HEK293 (cell line): ENCODE data around the gene ARHGAP4.
A peak's percentile ranks its signal among the peaks of the same experiment; 100 is the strongest.

ENCODE experiments used
- CTCF ChIA-PET: fragments of 350-600 bp; formaldehyde crosslinking; extraction: SDS; loops from one replicate; lab custom pipeline; 2021; ENCODE audit warnings: antibody characterized with exemption; lab: Yijun Ruan, JAX
- POLR2A ChIA-PET: fragments of 300-600 bp; formaldehyde crosslinking; extraction: SDS; loops from one replicate; lab custom pipeline; 2020; ENCODE audit warnings: antibody characterized with exemption, inconsistent platforms; lab: Yijun Ruan, JAX
- H3K27ac ChIP-seq: fragments of 200-500 bp; sonication (Bioruptor generic); 2 replicates; pipeline ENCODE4 v1.5.1; 2014; ENCODE audit warnings: low read depth, low read length, control low read depth, inconsistent platforms; ENCODE audit errors: extremely low read depth
- H3K36me3 ChIP-seq, 2 experiments: fragments of 200-500 bp in 1 of 2; sonication (Bioruptor generic) in 1 of 2; 1 replicate in 1 of 2; 2 replicates in 1 of 2; pipeline ENCODE4 v1.5.1; 2014 to 2017; ENCODE audit warnings: inconsistent platforms in 2 of 2, low read length in 2 of 2; ENCODE audit not compliant: control insufficient read depth in 2 of 2, insufficient read depth in 1 of 2
- H3K4me1 ChIP-seq: fragments of 200-500 bp; sonication (Bioruptor generic); 2 replicates; pipeline ENCODE4 v1.5.1; 2014; ENCODE audit warnings: mild to moderate bottlenecking, low read length, inconsistent platforms; ENCODE audit not compliant: control insufficient read depth, insufficient read depth
- H3K4me3 ChIP-seq: 2 replicates; pipeline ENCODE4 v1.5.1; 2011; ENCODE audit warnings: low read depth, mild to moderate bottlenecking, control low read depth, low read length, moderate library complexity
- H3K9me3 ChIP-seq: fragments of 200-500 bp; sonication (Bioruptor generic); 2 replicates; pipeline ENCODE4 v1.5.1; 2014; ENCODE audit warnings: low read depth, low read length, inconsistent platforms; ENCODE audit not compliant: control insufficient read depth, insufficient read depth
- CTCF ChIP-seq: fragments of 450-650 bp; formaldehyde crosslinking; IDR thresholded peaks from 2 replicates; pipeline ENCODE4 v1.5.1; 2016; ENCODE audit warnings: missing biosample characterization, missing genetic modification characterization
- EGR2 ChIP-seq: fragments of 450-650 bp; formaldehyde crosslinking; IDR thresholded peaks from 2 replicates; pipeline ENCODE4 v1.5.1; 2016; ENCODE audit warnings: low read depth, missing biosample characterization, missing genetic modification characterization
- GLIS2 ChIP-seq: fragments of 450-650 bp; formaldehyde crosslinking; IDR thresholded peaks from 2 replicates; pipeline ENCODE4 v1.5.1; 2016; ENCODE audit warnings: missing biosample characterization, missing genetic modification characterization
- HIC1 ChIP-seq: fragments of 450-650 bp; formaldehyde crosslinking; IDR thresholded peaks from 2 replicates; pipeline ENCODE4 v1.5.1; 2016; ENCODE audit warnings: missing biosample characterization, missing genetic modification characterization
- KLF7 ChIP-seq: fragments of 450-650 bp; formaldehyde crosslinking; IDR thresholded peaks from 2 replicates; pipeline ENCODE4 v1.5.1; 2016; ENCODE audit warnings: missing biosample characterization, missing genetic modification characterization, borderline replicate concordance
- KLF9 ChIP-seq: fragments of 450-650 bp; formaldehyde crosslinking; IDR thresholded peaks from 2 replicates; pipeline ENCODE4 v1.5.1; 2016; ENCODE audit warnings: missing biosample characterization, missing genetic modification characterization, low read depth
- PBX3 ChIP-seq: sonication (generic); formaldehyde crosslinking; IDR thresholded peaks from 2 replicates; pipeline ENCODE4 v1.8.1; 2022; ENCODE audit warnings: mild to moderate bottlenecking, moderate library complexity, missing genetic modification reagents
- PRDM1 ChIP-seq: fragments of 450-650 bp; formaldehyde crosslinking; IDR thresholded peaks from 2 replicates; pipeline ENCODE4; 2016; ENCODE audit warnings: missing biosample characterization, missing genetic modification characterization
- SCRT2 ChIP-seq: fragments of 450-650 bp; formaldehyde crosslinking; IDR thresholded peaks from 2 replicates; pipeline ENCODE4 v1.5.1; 2016; ENCODE audit warnings: missing biosample characterization, missing genetic modification characterization
- ZFHX2 ChIP-seq: fragments of 450-650 bp; formaldehyde crosslinking; conservative IDR thresholded peaks from 2 replicates; pipeline ENCODE4 v1.5.1; 2016; ENCODE audit warnings: missing biosample characterization, missing genetic modification characterization
- ZFP37 ChIP-seq: fragments of 450-650 bp; formaldehyde crosslinking; IDR thresholded peaks from 2 replicates; pipeline ENCODE4 v1.5.1; 2016; ENCODE audit warnings: missing biosample characterization, missing genetic modification characterization
- ZNF18 ChIP-seq: fragments of 450-650 bp; formaldehyde crosslinking; IDR thresholded peaks from 2 replicates; pipeline ENCODE4 v1.5.1; 2016; ENCODE audit warnings: missing biosample characterization, missing genetic modification characterization
- ZNF23 ChIP-seq: fragments of 450-650 bp; formaldehyde crosslinking; IDR thresholded peaks from 2 replicates; pipeline ENCODE4 v1.5.1; 2016; ENCODE audit warnings: missing biosample characterization, missing genetic modification characterization, borderline replicate concordance
- ZNF366 ChIP-seq: fragments of 450-650 bp; formaldehyde crosslinking; conservative IDR thresholded peaks from 2 replicates; pipeline ENCODE4 v1.5.1; 2016; ENCODE audit warnings: missing biosample characterization, missing genetic modification characterization
- ZNF394 ChIP-seq: fragments of 450-650 bp; formaldehyde crosslinking; IDR thresholded peaks from 2 replicates; pipeline ENCODE4 v1.5.1; 2016; ENCODE audit warnings: missing biosample characterization, missing genetic modification characterization, mild to moderate bottlenecking, moderate library complexity, borderline replicate concordance
- ZNF514 ChIP-seq: fragments of 450-650 bp; formaldehyde crosslinking; IDR thresholded peaks from 2 replicates; pipeline ENCODE4 v1.5.1; 2016; ENCODE audit warnings: missing biosample characterization, missing genetic modification characterization
- ZNF560 ChIP-seq: fragments of 450-650 bp; formaldehyde crosslinking; IDR thresholded peaks from 2 replicates; pipeline ENCODE4 v1.5.1; 2017; ENCODE audit warnings: missing biosample characterization, missing genetic modification characterization, borderline replicate concordance
- ZNF600 ChIP-seq: fragments of 450-650 bp; formaldehyde crosslinking; IDR thresholded peaks from 2 replicates; pipeline ENCODE4 v1.5.1; 2016; ENCODE audit warnings: missing biosample characterization, missing genetic modification characterization
- ZNF660 ChIP-seq: fragments of 450-650 bp; IDR thresholded peaks from 2 replicates; pipeline ENCODE4 v1.5.1; 2018; ENCODE audit warnings: missing biosample characterization, mild to moderate bottlenecking, missing genetic modification characterization
- ZNF768 ChIP-seq: fragments of 450-650 bp; formaldehyde crosslinking; IDR thresholded peaks from 2 replicates; pipeline ENCODE4 v1.5.1; 2018; ENCODE audit warnings: missing biosample characterization, mild to moderate bottlenecking, missing genetic modification characterization
- ZSCAN23 ChIP-seq: fragments of 450-650 bp; formaldehyde crosslinking; IDR thresholded peaks from 2 replicates; pipeline ENCODE4 v1.5.1; 2016; ENCODE audit warnings: missing biosample characterization, missing genetic modification characterization
- ZSCAN5A ChIP-seq: fragments of 450-650 bp; formaldehyde crosslinking; IDR thresholded peaks from 2 replicates; pipeline ENCODE4 v1.5.1; 2016; ENCODE audit warnings: missing biosample characterization, missing genetic modification characterization
- ZXDB ChIP-seq: fragments of 450-650 bp; formaldehyde crosslinking; IDR thresholded peaks from 2 replicates; pipeline ENCODE4 v1.5.1; 2016; ENCODE audit warnings: missing biosample characterization, missing genetic modification characterization

The ARHGAP4 gene

DNA sequence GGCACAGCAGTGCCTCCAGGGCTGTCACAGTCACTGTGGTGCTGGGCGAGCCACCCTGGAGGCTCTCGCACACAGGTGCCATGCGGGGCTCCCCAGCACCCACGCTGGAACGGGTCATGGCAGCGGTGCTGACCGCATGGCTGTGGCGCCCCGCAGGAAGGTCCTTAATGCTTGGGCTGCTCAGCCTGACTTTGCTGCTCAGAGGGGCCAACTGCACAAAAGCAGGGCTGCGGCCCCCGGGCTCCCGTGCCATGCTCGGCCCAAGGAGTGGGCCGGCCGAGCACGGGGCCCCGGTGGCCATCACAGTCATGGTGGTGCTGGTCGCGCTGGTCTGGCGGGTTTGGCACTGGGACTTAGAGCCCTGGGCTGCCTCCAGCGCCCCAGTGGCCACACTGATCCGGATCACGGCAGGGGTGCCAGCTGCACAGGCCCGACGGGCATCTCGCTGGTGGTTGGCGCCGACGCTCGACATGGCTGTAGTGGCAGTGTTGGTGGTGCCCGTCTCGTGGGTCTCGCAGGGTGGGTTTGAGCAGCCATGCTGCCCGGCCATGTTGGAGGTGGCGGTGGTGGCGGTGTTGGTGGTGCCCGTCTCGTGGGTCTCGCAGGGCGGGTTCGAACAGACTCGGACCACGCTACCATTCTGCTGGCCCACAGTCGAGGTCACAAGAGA lies 28.6 kb upstream of the ARHGAP4 start:
- TF ChIP-seq ZNF394 (tag by site-specific recombination) = no peak
- TF ChIP-seq KLF7 = no peak
- no peak for TF ChIP-seq ZNF18 (tag by site-specific recombination)
- TF ChIP-seq HIC1 = peak; percentile 92
- peak; percentile 43; the same call in 1 of the 2 replicates for TF ChIP-seq ZNF600 (tag by site-specific recombination)
- TF ChIP-seq ZXDB (tag by site-specific recombination) = no peak
- no peak for TF ChIP-seq PBX3 (CRISPR knock-in tag)
- Histone ChIP-seq H3K9me3 (no peaks in the 10 kb centered on the region), H3K4me3 (no peak overlapping the region), H3K4me1 (no peaks in the 10 kb centered on the region; the same call in 1 of the 2 replicates), H3K27ac (no peak overlapping the region), H3K36me3 (peaks cover 30 to 100% of the 10 kb centered on the region in 2 experiments)
- POLR2A ChIA-PET = no interaction called here
- CTCF ChIA-PET = interaction anchor here (1.0 kb wide), 1 partner anchor 31 kb away, joined by 3 read pairs; no protein-coding TSS in a partner anchor

- no peaks in the 10 kb centered on the region for H3K9me3 ChIP-seq
- no peaks in the 10 kb centered on the region; the same call in 1 of the 2 replicates for H3K4me1 ChIP-seq
- POLR2A ChIA-PET = interaction anchor here (1.1 kb wide), 1 partner anchor 17 kb away, joined by 5 read pairs; no protein-coding TSS in a partner anchor
- H3K27ac ChIP-seq = peak overlapping the region; percentile 36; the same call in 1 of the 2 replicates
- CTCF ChIA-PET = interaction anchor here (0.7 to 10.9 kb wide), 8 partner anchors 10 to 190 kb away, joined by 3 to 267 read pairs (median 4); partner anchors contain the start of genes ARHGAP4, NAA10 and PLXNB3
- no peak overlapping the region for H3K4me3 ChIP-seq
- H3K36me3 ChIP-seq = peaks cover 31 to 99% of the 10 kb centered on the region in 2 experiments
- 0 out of 2 replicates have a peak, but pooled peaks have one; percentile 26 for TF ChIP-seq PBX3 (CRISPR knock-in tag)
- TF ChIP-seq ZFP37 (tag by site-specific recombination) = 0 out of 2 replicates have a peak, but pooled peaks have one; percentile 2
- TF ChIP-seq SCRT2 = 0 out of 2 replicates have a peak, but pooled peaks have one; percentile 1
- no peak for TF ChIP-seq ZNF560 (tag by site-specific recombination)
- no peak; the same call in 1 of the 2 replicates for TF ChIP-seq GLIS2 (tag by site-specific recombination)
- no peak for TF ChIP-seq ZNF514 (tag by site-specific recombination)
- peak; percentile 61; the same call in 1 of the 2 replicates for TF ChIP-seq CTCF (tag by site-specific recombination)
- no peak for TF ChIP-seq PRDM1 (tag by site-specific recombination)
- TF ChIP-seq ZSCAN5A (tag by site-specific recombination) = no peak
- TF ChIP-seq ZNF366 = no peak
- no peak; the same call in 1 of the 2 replicates for TF ChIP-seq ZFHX2 (tag by site-specific recombination)
- TF ChIP-seq ZNF768 = no peak
- no peak for TF ChIP-seq ZNF23 (tag by site-specific recombination)
- no peak for TF ChIP-seq ZNF660 (tag by site-specific recombination)
- TF ChIP-seq EGR2 (tag by site-specific recombination) = no peak
- TF ChIP-seq KLF9 (tag by site-specific recombination) = no peak
- TF ChIP-seq ZSCAN23 (tag by site-specific recombination) = no peak
These were observed 28.0 kb upstream of the ARHGAP4 start for GRCh38 chrX:153953892-153954557.
